PC-9 (cell line): ENCODE data around the gene DISP3. TPM values are rescaled to one million over a fixed set of nuclear protein-coding genes. Genes with fewer than 3 reads are reported as not detected.
A peak's percentile ranks its signal among the peaks of the same experiment; 100 is the strongest.

ENCODE experiments used
- BruUV-seq: library from RNA; stranded (reverse); fragments of 400-500 nt; replicated peaks from 2 replicates; lab custom pipeline; 2021; lab: Mats Ljungman, UMichigan
- CTCF ChIA-PET: fragments of 300-600 bp; sonication (Branson Sonifier 250); formaldehyde crosslinking; loops from one replicate; lab custom pipeline; 2022; ENCODE audit warnings: antibody characterized with exemption; lab: Charles Lee
- POLR2A ChIA-PET: fragments of 300-600 bp; sonication (Branson Sonifier 250); formaldehyde crosslinking; loops from one replicate; lab custom pipeline; 2022; ENCODE audit warnings: antibody characterized with exemption; ENCODE audit not compliant: unreplicated experiment; lab: Charles Lee
- DNase-seq, 2 experiments: peaks; one replicate each; pipeline versions ENCODE4 v3.0.0 to v3.0.0-alpha.2; 2015 to 2022; ENCODE audit warnings: mixed read lengths in 1 of 2
- H2AFZ ChIP-seq: fragments of 200-600 bp; sonication (generic); 2 replicates; pipeline ENCODE4 v1.8.1; 2017; ENCODE audit warnings: antibody characterized with exemption
- H3F3A ChIP-seq: fragments of 200-600 bp; sonication (generic); 2 replicates; pipeline ENCODE4 v1.8.1; 2017; ENCODE audit warnings: antibody characterized with exemption, mild to moderate bottlenecking, low read depth; ENCODE audit not compliant: insufficient read depth
- H3K27ac ChIP-seq: fragments of 200-600 bp; sonication (generic); 2 replicates; pipeline ENCODE4 v1.6.1; 2016; ENCODE audit warnings: mixed run types
- H3K27me3 ChIP-seq: fragments of 200-600 bp; sonication (generic); 2 replicates; pipeline ENCODE4 v1.6.1; 2016; ENCODE audit warnings: low read depth, mixed run types; ENCODE audit not compliant: insufficient read depth
- H3K36me3 ChIP-seq: fragments of 200-600 bp; sonication (generic); 2 replicates; pipeline ENCODE4 v1.6.1; 2016; ENCODE audit warnings: low read depth, mixed run types
- H3K4me1 ChIP-seq: fragments of 200-600 bp; sonication (generic); replicated peaks from 2 replicates; pipeline ENCODE4 v1.6.1; 2016; ENCODE audit warnings: mixed run types; ENCODE audit not compliant: insufficient read depth
- H3K4me2 ChIP-seq: fragments of 200-600 bp; sonication (generic); 2 replicates; pipeline ENCODE4 v1.6.1; 2017; ENCODE audit warnings: mixed run types
- H3K4me3 ChIP-seq: fragments of 200-600 bp; sonication (generic); 2 replicates; pipeline ENCODE4 v1.6.1; 2016; ENCODE audit warnings: mixed run types
- H3K79me2 ChIP-seq: fragments of 200-600 bp; sonication (generic); 2 replicates; pipeline ENCODE4 v1.6.1; 2017; ENCODE audit warnings: low read depth, mixed run types
- H3K9me2 ChIP-seq: fragments of 200-600 bp; sonication (generic); 2 replicates; pipeline ENCODE4 v1.8.1; 2017; ENCODE audit warnings: mild to moderate bottlenecking; ENCODE audit not compliant: insufficient read depth
- H3K9me3 ChIP-seq: fragments of 200-600 bp; sonication (generic); 2 replicates; pipeline ENCODE4 v1.8.1; 2016; ENCODE audit warnings: low read depth; ENCODE audit not compliant: insufficient read depth
- H4K20me1 ChIP-seq: fragments of 200-600 bp; sonication (generic); 2 replicates; pipeline ENCODE4 v1.8.1; 2017; ENCODE audit not compliant: insufficient read depth
- EZH2 ChIP-seq: fragments of 200-600 bp; sonication (generic); IDR thresholded peaks from 2 replicates; pipeline ENCODE4 v1.8.0; 2017; ENCODE audit warnings: antibody characterized with exemption, low read depth
- intact Hi-C: fragments of 100-400 bp; cut with micrococcal nuclease; formaldehyde crosslinking; loops from one replicate; pipeline ENCODE4 v1.10.0; 2022; ENCODE audit not compliant: unreplicated experiment
- total RNA-seq: library from RNA; stranded (reverse); gene quantifications from 2 replicates; pipeline ENCODE4 v1.2.3, GENCODE V29; 2021
- TF ChIP-seq, protein P1 (sequence below): fragments of 200-600 bp; sonication (generic); conservative IDR thresholded peaks from 2 replicates; pipeline ENCODE4 v1.6.1; 2017; ENCODE audit warnings: mixed run types, antibody characterized with exemption, mild to moderate bottlenecking, moderate library complexity

The DISP3 gene
- total RNA-seq, 1 experiment from 2014 or later, result not detected

- Histone ChIP-seq H3F3A (no peaks in the 10 kb centered on the region), H3K4me2 (no peak overlapping the region), H3K9me2 (no peaks in the 10 kb centered on the region), H3K9me3 (no peaks in the 10 kb centered on the region), H4K20me1 (no peaks in the 10 kb centered on the region), H3K36me3 (no peaks in the 10 kb centered on the region), H2AFZ (no peak overlapping the region), H3K27me3 (peaks cover 72% of the 10 kb centered on the region), H3K27ac (no peak overlapping the region), H3K79me2 (no peaks in the 10 kb centered on the region), H3K4me3 (no peak overlapping the region), H3K4me1 (no peaks in the 10 kb centered on the region)
- POLR2A ChIA-PET, result no interaction called here
- CTCF ChIA-PET, result no interaction called here
- no TSS peak for BruUV-seq
- no peak for TF ChIP-seq EZH2
- TF ChIP-seq, protein P1, sequence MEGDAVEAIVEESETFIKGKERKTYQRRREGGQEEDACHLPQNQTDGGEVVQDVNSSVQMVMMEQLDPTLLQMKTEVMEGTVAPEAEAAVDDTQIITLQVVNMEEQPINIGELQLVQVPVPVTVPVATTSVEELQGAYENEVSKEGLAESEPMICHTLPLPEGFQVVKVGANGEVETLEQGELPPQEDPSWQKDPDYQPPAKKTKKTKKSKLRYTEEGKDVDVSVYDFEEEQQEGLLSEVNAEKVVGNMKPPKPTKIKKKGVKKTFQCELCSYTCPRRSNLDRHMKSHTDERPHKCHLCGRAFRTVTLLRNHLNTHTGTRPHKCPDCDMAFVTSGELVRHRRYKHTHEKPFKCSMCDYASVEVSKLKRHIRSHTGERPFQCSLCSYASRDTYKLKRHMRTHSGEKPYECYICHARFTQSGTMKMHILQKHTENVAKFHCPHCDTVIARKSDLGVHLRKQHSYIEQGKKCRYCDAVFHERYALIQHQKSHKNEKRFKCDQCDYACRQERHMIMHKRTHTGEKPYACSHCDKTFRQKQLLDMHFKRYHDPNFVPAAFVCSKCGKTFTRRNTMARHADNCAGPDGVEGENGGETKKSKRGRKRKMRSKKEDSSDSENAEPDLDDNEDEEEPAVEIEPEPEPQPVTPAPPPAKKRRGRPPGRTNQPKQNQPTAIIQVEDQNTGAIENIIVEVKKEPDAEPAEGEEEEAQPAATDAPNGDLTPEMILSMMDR, result no peak
- intact Hi-C loops, result no loop called here
- no peak for DNase-seq
Measured at GRCh38 chr1:11543796-11544195, 64.8 kb downstream of the DISP3 start.

DNA sequence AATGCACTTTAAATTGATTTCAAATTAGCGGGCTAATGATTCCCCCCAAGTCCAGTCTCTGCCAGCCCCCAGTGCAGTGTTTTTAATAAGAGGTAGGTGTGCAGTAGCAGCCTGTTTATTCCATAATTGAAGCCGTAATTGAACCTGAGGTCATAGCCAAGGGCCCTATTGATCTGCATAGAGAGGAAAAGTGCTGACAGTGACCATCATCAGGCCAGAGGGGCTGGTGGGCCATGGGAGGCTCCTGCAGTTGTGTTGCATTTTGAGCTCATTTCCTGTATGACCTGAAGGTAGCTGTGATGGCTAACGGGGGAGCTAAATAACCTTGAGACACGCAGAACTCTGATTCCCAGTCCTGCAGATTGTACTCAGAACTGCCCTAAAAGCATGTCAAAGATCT is 67.5 kb downstream of the DISP3 start:
- Histone ChIP-seq H3K4me2 (no peak overlapping the region), H3K4me1 (no peaks in the 10 kb centered on the region), H3K9me3 (no peaks in the 10 kb centered on the region), H3K27ac (no peak overlapping the region), H3K79me2 (no peaks in the 10 kb centered on the region), H3F3A (no peaks in the 10 kb centered on the region), H3K36me3 (no peaks in the 10 kb centered on the region), H3K27me3 (peaks cover 53% of the 10 kb centered on the region), H4K20me1 (no peaks in the 10 kb centered on the region), H2AFZ (no peak overlapping the region), H3K4me3 (no peak overlapping the region), H3K9me2 (no peaks in the 10 kb centered on the region)
- CTCF ChIA-PET, result no interaction called here
- POLR2A ChIA-PET, result no interaction called here
- no TSS peak for BruUV-seq
- DNase-seq, result no peak
- intact Hi-C loops, result no loop called here
- TF ChIP-seq, protein P1, result no peak
- TF ChIP-seq EZH2, result no peak

DNA sequence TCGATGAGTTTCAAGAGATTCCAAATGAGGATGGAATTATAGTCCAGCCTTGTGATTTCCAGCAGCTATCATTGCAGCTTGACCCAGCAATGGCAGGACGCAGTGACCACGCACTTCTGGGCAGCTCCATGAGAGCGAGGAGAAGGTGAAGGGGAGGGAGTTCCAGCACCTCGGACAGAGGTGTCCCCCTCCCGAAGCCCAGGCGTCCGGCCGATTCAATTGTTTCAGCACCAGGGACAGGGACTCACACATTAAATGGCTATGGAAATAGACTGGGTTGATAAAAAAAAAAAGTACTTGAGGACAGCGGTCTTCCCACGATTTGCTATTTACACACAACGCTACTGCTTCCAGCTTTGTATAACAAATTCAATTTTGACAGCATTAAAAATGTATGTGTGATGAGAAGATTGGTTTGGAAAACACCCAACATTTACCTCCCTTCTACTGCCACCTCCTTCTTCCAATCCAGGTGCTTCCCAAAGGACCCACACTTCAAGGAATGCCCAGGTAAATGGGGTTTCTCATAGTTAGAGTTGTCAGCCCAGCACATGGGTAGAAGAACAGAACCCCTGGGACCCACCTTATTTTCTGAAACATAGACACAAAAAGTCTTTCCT is 71.8 kb downstream of the DISP3 start:
- H3K27ac ChIP-seq, result no peak overlapping the region
- H3K9me2 ChIP-seq, result no peaks in the 10 kb centered on the region
- peaks cover 25% of the 10 kb centered on the region for H3K27me3 ChIP-seq
- DNase-seq, result peak; percentile 51
- H3K4me1 ChIP-seq, result no peaks in the 10 kb centered on the region
- H3K9me3 ChIP-seq, result no peaks in the 10 kb centered on the region
- no peak overlapping the region for H3K4me2 ChIP-seq
- ChIA-PET CTCF (no interaction called here), POLR2A (no interaction called here)
- H3K36me3 ChIP-seq, result no peaks in the 10 kb centered on the region
- no peaks in the 10 kb centered on the region for H3K79me2 ChIP-seq
- H3K4me3 ChIP-seq, result no peak overlapping the region
- H3F3A ChIP-seq, result no peaks in the 10 kb centered on the region
- TF ChIP-seq, protein P1, result no peak
- TF ChIP-seq EZH2, result no peak
- no peaks in the 10 kb centered on the region for H4K20me1 ChIP-seq
- H2AFZ ChIP-seq, result no peak overlapping the region
- BruUV-seq, result no TSS peak
- intact Hi-C loops, result no loop called here
